ENCODE results near the gene PPP1R1B. TPM values are rescaled to one million over a fixed set of nuclear protein-coding genes. Genes with fewer than 3 reads are reported as not detected.

The PPP1R1B gene
- total RNA-seq, 1 donor from 2014 or later, result not detected

DNA sequence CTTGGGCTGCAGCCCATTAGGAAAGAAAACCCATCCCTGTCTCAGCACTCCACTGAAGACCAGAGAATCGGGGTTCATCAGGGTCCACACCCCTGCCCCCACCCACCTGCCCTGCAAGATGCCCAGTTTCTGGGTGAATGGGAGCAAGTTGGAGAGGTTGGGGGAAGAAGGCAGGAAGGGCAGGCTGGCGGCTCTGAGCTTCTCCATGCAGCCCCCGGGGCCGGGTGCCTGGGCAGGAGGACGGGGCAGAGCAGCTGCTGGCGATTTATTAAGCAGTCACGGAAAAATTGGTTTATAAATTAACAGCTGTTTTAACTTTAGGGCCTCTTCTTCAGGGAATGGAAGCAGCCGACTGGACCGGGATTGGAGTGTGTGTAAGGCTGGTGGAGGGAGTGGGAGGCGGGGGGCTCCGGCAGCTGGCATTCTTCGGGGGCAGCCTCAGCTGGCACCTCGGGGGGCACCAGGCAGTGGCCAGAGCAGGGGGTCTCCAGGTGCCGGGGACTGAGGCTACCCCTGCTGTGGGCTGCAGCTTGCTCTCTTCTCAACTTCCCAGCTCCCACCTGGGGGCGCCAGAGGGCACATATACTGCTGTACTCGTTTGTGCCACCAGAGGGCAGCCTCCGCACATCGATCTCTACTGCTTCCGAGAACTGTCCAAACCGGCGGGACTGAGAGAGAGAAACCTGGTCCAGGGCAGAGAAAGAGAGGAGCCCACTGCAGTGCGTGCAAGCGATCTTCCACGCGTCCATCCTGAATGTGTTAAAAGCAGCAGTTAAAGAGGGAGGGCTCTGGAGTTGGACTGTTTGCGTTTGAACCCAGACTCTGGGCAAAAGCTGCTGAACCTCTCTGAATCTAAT, 5.0 kb upstream of the PPP1R1B start:
- ChIA-PET CTCF (interaction anchor here (0.5 to 6.1 kb wide), 54 partner anchors 9 to 552 kb away, joined by 3 to 124 read pairs (median 4); partner anchors contain the start of genes CSF3, IKZF3, MIEN1 and NEUROD2), POLR2A (interaction anchor here (0.6 to 3.5 kb wide), 11 partner anchors 66 to 359 kb away, joined by 3 to 17 read pairs (median 7); partner anchors contain the start of genes MIEN1, PGAP3 and PSMD3)
- TF ChIP-seq, protein P1, sequence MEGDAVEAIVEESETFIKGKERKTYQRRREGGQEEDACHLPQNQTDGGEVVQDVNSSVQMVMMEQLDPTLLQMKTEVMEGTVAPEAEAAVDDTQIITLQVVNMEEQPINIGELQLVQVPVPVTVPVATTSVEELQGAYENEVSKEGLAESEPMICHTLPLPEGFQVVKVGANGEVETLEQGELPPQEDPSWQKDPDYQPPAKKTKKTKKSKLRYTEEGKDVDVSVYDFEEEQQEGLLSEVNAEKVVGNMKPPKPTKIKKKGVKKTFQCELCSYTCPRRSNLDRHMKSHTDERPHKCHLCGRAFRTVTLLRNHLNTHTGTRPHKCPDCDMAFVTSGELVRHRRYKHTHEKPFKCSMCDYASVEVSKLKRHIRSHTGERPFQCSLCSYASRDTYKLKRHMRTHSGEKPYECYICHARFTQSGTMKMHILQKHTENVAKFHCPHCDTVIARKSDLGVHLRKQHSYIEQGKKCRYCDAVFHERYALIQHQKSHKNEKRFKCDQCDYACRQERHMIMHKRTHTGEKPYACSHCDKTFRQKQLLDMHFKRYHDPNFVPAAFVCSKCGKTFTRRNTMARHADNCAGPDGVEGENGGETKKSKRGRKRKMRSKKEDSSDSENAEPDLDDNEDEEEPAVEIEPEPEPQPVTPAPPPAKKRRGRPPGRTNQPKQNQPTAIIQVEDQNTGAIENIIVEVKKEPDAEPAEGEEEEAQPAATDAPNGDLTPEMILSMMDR (IDR thresholded peaks at IDR 0.05), result peak; percentile 97
- H3K36me3 Mint-ChIP-seq (ENCODE audit: low read depth), result no peaks in the 10 kb centered on the region
- peak; percentile 77 for ATAC-seq (ENCODE audit: low read depth)
- peaks cover 16% of the 10 kb centered on the region for H3K27me3 Mint-ChIP-seq
- intact Hi-C loops (cut with micrococcal nuclease), result loop anchor here (1.0 to 10.0 kb wide), 11 partner anchors 15 to 456 kb away; partner anchors contain the start of genes IKZF3, MIEN1, PNMT and PSMD3
- peak; percentile 92 for DNase-seq
- no peaks in the 10 kb centered on the region for H3K9me3 Mint-ChIP-seq
- peaks cover 26% of the 10 kb centered on the region for H3K4me1 Mint-ChIP-seq
- H3K4me3 Mint-ChIP-seq, result peak overlapping the region; percentile 70
- H3K27ac Mint-ChIP-seq, result peak overlapping the region; percentile 60

DNA sequence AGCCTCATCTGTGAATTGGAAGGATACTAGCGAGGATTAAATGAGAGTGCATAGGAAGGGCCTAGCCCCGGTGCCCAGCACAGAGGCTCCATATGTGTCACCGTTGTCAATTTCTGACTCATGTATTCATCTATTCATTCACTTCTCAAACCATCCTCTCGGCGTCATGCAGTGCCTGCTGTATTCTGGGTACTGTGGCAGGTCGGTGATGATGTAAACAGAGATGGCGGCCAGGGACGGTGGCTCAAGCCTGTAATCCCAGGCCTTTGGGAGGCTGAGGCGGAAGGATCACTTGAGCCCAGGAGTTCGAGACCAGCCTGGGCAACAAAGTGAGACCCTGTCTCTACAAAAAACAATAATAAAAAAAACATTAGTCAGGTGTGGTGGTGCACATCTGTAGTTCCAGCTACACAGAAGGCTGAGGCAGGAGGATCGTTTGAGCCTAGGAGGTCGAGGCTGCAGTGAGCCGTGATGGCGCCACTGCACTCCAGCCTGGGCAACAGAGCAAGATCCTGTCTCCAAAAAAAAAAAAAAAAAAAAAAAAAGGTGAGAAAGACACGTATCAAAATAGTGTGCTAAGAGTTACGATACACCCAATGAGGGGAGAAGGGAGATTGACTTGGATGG, 4.3 kb upstream of the PPP1R1B start:
- TF ChIP-seq, protein P1 (IDR thresholded peaks at IDR 0.05), result no peak
- Mint-ChIP-seq H3K27me3 (peaks cover 18% of the 10 kb centered on the region), H3K9me3 (no peaks in the 10 kb centered on the region), H3K4me3 (peak overlapping the region; percentile 70), H3K4me1 (peaks cover 28% of the 10 kb centered on the region), H3K36me3 (ENCODE audit: low read depth) (no peaks in the 10 kb centered on the region), H3K27ac (peak overlapping the region; percentile 60)
- intact Hi-C loops (cut with micrococcal nuclease), result loop anchor here (1.0 to 10.0 kb wide), 13 partner anchors 14 to 455 kb away; partner anchors contain the start of genes IKZF3, MIEN1, PNMT and PSMD3
- POLR2A ChIA-PET, result interaction anchor here (0.6 to 3.5 kb wide), 12 partner anchors 71 to 358 kb away, joined by 3 to 17 read pairs (median 8); partner anchors contain the start of genes MIEN1 and PSMD3
- CTCF ChIA-PET, result interaction anchor here (0.7 to 6.1 kb wide), 36 partner anchors 9 to 415 kb away, joined by 3 to 124 read pairs (median 5); partner anchors contain the start of genes IKZF3, MIEN1, NEUROD2 and PSMD3
- ATAC-seq (ENCODE audit: low read depth) (peak; percentile 26), DNase-seq (no peak)

DNA sequence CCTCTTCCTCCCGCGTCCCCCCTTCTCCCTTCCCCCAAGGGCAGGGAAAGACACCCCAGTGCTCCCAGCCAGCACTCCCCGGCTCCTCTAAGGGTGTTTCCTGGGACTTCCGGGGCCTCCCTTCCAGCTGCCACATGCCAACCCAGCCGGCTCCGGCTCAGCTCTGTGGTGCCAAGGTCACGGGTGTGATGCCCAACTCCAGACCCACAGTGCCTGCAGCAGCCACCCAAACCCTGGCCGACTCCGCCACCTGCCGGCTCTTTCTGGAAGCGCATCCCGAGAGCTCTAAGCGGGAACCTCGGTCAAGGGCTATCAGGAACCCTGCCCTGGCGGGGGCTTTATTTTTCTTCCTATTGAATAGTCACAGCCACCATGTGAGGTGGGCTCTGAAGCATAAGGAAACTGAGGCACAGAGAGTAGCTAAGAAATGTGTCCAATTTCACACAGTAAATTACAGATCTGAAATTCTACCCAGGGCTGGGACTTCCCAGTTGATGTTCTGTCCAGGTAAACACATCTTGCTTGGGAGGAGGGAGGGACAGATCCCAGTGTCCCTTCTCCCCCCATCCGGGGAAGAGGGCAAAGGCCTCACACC, 3.3 kb upstream of the PPP1R1B start:
- Mint-ChIP-seq H3K4me3 (no peak overlapping the region), H3K36me3 (ENCODE audit: low read depth) (no peaks in the 10 kb centered on the region), H3K27ac (no peak overlapping the region), H3K9me3 (no peaks in the 10 kb centered on the region), H3K4me1 (peaks cover 28% of the 10 kb centered on the region), H3K27me3 (peaks cover 22% of the 10 kb centered on the region)
- TF ChIP-seq, protein P1 (IDR thresholded peaks at IDR 0.05), result no peak
- peak; percentile 89 for DNase-seq
- POLR2A ChIA-PET, result interaction anchor here (0.7 to 3.5 kb wide), 8 partner anchors 72 to 357 kb away, joined by 3 to 17 read pairs (median 8); partner anchors contain the start of genes MIEN1 and PSMD3
- intact Hi-C loops (cut with micrococcal nuclease), result loop anchor here (1.0 to 10.0 kb wide), 5 partner anchors 13 to 454 kb away; partner anchors contain the start of genes RPL19 and STARD3
- CTCF ChIA-PET, result interaction anchor here (0.6 to 6.1 kb wide), 36 partner anchors 9 to 463 kb away, joined by 3 to 124 read pairs (median 4); partner anchors contain the start of genes IKZF3, MIEN1, PSMD3 and STARD3
- peak; percentile 77 for ATAC-seq (ENCODE audit: low read depth)

DNA sequence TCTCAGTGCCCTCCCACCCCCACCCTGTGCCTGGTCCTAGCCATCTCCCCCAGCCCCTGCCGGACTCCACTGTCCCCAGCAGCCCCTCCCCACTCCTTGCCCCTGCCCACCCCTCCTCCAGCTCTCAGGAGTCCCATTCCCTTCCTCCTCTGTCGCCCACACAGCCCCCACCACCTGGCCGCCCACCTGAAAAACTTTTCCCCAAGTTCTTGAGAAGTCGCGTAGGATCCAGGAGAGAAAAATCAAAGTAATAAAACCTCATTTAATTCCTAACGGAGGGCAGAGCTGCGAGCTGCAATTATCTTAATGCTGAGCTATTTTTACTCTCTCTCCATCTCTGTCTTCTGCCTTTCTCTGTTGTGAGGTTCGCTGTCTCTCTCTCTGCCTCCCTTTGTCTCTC, 2.4 kb upstream of the PPP1R1B start:
- CTCF ChIA-PET, result interaction anchor here (1.2 to 6.1 kb wide), 6 partner anchors 10 to 107 kb away, joined by 3 to 124 read pairs (median 16); partner anchors contain the start of gene MIEN1
- ATAC-seq (ENCODE audit: low read depth) (no peak), DNase-seq (no peak)
- H3K4me3 Mint-ChIP-seq, result no peak overlapping the region
- TF ChIP-seq, protein P1 (IDR thresholded peaks at IDR 0.05), result no peak
- H3K36me3 Mint-ChIP-seq (ENCODE audit: low read depth), result no peaks in the 10 kb centered on the region
- H3K27ac Mint-ChIP-seq, result no peak overlapping the region
- POLR2A ChIA-PET, result no interaction called here
- H3K27me3 Mint-ChIP-seq, result peaks cover 25% of the 10 kb centered on the region
- peaks cover 26% of the 10 kb centered on the region for H3K4me1 Mint-ChIP-seq
- intact Hi-C loops (cut with micrococcal nuclease), result loop anchor here (5.0 to 10.0 kb wide), 2 partner anchors 420 to 453 kb away; partner anchors contain the start of gene RPL19
- no peaks in the 10 kb centered on the region for H3K9me3 Mint-ChIP-seq

Data from activated B cell treated with CpG ODN at 0.5 μM for 24 hours (primary cell).